Cortex of kidney (tissue), 1 donor: ENCODE measurements around the gene PPP1R7.

Experiments used
- DNase-seq: peaks from one replicate; lab custom pipeline; 2025; lab: John Stamatoyannopoulos, UW

The PPP1R7 gene

GRCh38 chr2:241121008-241121407, 29.3 kb upstream of the PPP1R7 start:
- DNase-seq = no peak

- no peak for DNase-seq
These were observed 27.8 kb upstream of the PPP1R7 start for GRCh38 chr2:241122376-241123002.

- DNase-seq = no peak
These were observed 26.3 kb upstream of the PPP1R7 start for GRCh38 chr2:241123816-241124536.

- no peak for DNase-seq
These were observed 24.6 kb upstream of the PPP1R7 start for GRCh38 chr2:241125626-241126025.

- no peak for DNase-seq
These were observed 24.1 kb upstream of the PPP1R7 start for GRCh38 chr2:241126201-241126611.

GRCh38 chr2:241126771-241127202, 23.5 kb upstream of the PPP1R7 start:
- no peak for DNase-seq

GRCh38 chr2:241128266-241128665, 22.0 kb upstream of the PPP1R7 start:
- no peak for DNase-seq

- no peak for DNase-seq
These were observed 21.0 kb upstream of the PPP1R7 start for GRCh38 chr2:241129086-241129871.

- DNase-seq = no peak
These were observed 20.0 kb upstream of the PPP1R7 start for GRCh38 chr2:241130316-241130715.

- no peak for DNase-seq
These were observed 18.7 kb upstream of the PPP1R7 start for GRCh38 chr2:241131531-241131930.

GRCh38 chr2:241132538-241133435, 17.5 kb upstream of the PPP1R7 start:
- DNase-seq = no peak

GRCh38 chr2:241133436-241133820, 16.8 kb upstream of the PPP1R7 start:
- no peak for DNase-seq

GRCh38 chr2:241134711-241135110, 15.6 kb upstream of the PPP1R7 start:
- DNase-seq = no peak

- peak; percentile 34 for DNase-seq
These were observed 14.5 kb upstream of the PPP1R7 start for GRCh38 chr2:241135737-241136136.

- DNase-seq = no peak
These were observed 14.1 kb upstream of the PPP1R7 start for GRCh38 chr2:241136191-241136590.

- DNase-seq = no peak
These were observed 13.5 kb upstream of the PPP1R7 start for GRCh38 chr2:241136661-241137260.

GRCh38 chr2:241137276-241138190, 12.7 kb upstream of the PPP1R7 start:
- no peak for DNase-seq

- DNase-seq = no peak
These were observed 11.8 kb upstream of the PPP1R7 start for GRCh38 chr2:241138471-241138870.

GRCh38 chr2:241139531-241140444, 10.5 kb upstream of the PPP1R7 start:
- DNase-seq = no peak
